NCI-H446 (cell line): Measurements from ENCODE around the gene ELOA.
"Not testable (repeated sequence)": the region's sequence is repeated elsewhere in the genome, so short reads cannot be mapped to it uniquely, and the experiment has no call there.

Experiments
- DNase-seq, 2 experiments: peaks; one replicate each; lab custom pipeline; 2025; lab: John Stamatoyannopoulos, UW

Gene ELOA

DNA sequence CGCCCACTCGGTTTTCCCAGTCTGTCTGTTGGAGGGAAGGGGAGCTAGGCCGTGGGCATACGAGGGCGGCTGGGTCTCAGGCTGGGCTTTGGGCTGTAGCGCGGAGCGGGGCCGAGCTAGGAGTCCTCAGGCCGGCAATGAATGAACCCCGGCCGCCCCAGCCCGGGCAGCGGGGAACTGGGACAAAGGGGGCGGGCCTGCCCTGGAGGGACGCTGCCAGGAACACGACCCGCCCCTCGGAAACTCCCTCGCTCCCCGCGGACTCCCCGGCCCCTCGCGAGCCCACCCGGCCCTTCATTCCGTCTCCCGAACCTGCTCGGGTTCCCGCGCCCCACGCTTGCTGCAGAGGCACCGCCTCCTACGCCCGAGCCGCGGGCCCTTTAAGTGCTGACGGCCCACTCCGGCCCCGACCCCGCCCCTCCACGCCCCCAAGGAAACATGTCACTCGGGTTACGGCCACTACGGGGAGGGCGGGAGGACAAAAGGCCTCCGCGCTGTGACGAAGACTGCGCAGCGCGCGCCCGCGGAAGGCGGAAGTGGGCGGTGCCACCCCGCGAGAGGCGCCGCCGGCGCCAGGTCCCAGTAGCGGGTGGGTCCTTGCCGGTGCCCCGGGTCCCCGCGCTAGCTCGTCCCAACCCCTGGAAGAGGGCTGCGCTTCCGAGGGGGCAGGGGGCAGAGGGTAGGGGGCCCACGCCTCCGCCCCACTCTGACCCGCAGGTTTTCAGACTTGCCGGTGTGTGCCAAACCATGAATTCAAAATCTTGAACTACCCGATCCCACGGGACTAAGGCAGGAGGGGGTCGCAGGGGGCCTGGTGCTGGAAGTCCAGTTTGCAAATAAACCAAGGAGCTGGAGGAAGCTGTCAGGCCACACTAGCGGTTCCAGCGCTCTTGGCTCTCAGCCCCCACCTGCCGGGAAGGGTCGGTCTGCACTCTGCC lies 57.4 kb downstream of the ELOA start, which contains the start of gene GALE:
Gene GALE, minus strand, starts transcription at position 355 of the 938 bp plus-strand sequence. CDS start 1,747 bp downstream, outside the sequence.
- DNase-seq, result peak; percentile 80 to 97

DNA sequence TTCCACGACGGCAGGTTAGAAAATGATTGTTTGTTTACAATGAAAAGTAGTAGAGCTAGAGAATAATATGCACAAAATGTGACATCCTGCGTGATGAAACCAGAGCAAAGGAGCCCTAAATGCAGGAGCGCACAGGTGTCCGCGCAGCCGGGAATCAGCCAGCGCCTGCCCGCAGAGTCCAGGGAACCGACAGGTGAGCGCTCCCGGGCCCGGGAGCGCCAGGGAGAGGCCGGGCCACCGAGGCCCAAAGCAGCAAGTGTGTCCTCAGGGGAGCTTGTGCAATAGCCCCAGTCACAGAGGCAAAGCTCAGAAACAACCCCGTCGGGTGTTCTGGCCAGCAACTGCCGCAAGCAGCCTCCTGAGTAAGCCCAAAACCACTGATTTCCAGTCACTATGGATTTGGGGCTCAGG lies 58.1 kb downstream of the ELOA start:
- DNase-seq, result no peak

DNA sequence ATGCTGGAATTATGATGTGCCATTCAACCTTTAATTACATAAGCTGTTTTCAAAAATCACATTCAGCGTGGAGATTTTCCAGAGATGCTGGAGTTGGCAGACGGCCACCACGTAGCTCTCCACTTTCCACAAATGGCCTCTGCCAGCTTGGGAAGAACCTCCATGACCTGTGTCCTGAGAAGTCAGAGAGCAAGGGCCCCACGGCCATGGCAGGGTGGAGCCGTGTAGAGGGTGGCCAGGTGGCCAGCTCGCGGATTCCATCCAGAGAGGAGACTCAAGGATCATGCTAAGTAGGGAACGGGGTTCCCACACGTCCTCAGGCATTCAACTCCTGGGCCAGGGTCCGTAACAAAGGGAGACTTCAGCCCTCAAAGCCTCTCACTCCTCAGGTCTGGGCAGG lies 58.6 kb downstream of the ELOA start:
- no peak for DNase-seq

DNA sequence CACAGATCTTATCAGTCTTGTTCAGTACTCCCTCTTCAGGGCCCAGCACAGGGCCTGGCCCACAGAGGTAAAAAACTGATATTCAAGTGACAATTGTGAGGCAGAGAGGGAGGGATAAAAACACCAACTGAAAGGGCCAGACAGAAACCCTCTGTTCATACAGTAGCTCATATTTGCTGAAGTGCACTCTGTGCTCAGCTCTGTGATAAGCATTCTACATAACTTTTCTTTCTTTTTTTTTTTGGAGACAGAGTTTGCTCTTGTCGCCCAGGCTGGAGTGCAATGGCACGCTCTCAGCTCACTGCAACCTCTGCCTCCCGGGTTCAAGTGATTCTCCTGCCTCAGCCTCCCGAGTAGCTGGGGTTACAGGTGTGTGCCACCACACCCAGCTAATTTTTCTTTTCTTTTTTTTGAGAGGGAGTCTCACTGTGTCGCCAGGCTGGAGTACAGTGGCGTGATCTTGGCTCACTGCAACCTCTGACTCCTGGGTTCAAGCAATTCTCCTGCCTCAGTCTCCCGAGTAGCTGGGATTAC lies 59.6 kb downstream of the ELOA start:
- not testable (repeated sequence) for DNase-seq

DNA sequence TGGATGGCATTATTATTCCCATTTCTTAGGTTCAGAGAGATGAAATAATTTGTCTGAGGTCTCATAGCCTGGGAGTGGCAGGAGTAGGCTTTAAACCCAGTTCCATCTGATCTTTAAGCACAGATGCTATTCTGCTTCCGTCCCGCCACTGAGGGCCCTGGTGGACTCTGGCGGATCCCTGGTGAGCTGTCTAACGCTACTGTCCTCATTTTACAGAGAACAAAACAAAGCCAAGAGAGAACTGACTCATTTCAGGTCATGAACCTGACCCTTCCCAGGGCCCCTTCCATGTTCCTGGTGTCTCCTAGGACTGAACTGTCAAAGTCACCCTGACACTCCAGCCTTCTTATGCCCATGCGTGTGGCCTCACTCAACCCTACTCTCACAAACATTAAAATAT lies 60.4 kb downstream of the ELOA start:
- no peak for DNase-seq

DNA sequence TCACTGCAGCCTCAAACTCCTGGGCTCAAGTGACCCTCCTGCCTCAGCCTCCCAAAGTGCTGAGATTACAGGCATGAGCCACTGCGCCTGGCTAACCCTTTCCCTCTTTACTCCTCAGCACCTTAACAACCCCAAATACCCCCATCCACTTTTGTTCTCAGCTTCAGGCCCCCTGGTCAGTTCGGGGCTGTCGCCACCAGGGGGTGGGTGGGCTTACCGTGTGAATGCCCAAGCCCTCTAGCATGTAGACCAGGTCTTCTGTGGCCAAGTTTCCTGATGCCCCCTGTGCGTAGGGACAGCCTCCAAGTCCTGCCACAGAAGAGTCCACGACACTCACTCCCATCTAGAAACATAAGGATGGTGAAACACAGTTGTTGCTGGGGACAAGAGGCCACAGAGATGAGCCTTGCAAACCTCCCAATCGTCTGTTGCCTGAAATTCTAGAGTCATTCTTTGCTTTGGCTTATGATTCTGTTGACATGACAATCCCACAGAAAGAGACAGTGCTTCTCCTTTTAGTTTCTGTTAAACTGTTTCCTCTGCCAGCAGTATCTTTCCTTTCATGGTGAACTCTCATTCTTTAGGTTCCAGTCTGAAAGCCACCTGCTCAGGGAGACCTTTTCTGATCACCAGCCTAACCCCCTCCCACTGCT lies 61.0 kb downstream of the ELOA start:
- DNase-seq, result no peak

DNA sequence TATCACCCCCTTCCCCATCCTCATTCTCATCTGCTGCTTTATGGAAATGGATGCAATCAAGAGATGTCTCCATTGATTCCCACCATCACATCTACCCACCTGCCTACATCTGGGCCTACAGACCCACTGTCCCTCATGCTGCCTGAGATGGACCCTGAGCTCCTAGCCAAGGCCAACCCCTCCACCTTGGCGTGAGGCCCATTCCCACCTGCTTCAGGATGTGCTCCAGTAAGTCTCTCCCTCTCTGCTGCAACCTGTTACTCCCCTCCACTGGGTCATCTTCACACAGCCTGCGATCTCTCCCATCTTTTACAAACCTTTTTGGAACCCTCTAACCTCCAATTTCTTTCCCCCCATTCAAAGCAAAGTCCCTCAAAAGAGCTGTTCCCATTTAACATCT lies 61.8 kb downstream of the ELOA start:
- DNase-seq, result no peak

DNA sequence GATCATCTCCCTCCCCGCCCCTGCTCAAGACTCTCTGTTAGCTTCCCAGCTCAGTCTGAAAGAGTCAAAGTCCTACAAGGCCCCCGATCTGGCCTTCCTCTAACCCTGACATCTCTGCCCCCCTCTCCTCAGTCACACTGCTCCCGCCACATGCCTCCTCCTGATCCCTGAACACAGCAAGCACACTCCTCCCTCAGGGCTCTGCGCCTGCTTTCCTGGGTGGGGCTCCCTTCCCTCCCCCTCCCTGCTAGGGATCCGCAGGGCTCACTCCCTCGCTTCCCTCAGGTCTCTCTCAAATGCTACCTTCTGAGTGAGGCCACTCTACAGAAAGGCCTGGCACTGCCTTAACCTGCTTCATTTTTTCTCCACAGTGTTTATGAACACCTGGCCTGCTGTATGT lies 63.0 kb downstream of the ELOA start:
- DNase-seq, result no peak

DNA sequence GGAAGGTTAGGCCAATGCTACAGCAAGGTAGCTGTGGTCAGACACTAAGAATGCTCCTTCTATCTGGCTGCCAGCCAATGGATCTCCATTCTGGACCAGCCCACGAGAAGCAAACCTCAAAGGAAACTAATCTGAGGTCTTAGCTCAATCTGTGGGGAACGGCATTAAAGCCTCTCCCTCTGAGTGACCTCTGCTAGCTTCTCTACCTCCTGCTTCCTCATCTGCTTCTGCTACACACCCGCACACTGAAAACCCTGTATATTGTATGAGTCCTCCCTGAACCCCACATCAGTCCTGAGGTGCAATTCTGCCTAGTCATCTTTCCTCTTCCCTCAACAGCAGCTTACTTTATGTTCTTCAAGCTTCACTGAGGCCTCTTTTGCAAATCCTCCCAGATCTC lies 64.2 kb downstream of the ELOA start:
- DNase-seq, result no peak

DNA sequence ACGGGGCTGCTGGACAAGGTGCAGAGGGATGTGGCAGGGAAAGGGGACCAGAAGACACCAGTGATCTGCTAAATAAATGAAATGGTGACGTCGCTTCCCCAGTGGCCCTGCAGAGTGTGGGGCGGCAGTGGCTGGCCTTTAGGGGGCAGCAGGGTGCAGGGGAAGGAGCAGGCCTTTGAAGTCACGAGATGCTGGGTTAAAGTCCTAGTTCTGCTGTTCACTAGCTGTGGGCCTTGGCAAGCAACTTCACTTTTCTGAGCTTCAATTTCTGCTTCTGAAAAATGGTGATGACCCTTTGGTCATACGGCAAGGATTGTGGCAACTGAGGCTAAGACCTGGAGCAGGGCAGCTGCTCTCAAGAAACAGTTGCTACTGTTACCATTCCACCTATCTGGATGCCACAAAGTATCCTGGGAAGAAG lies 66.5 kb downstream of the ELOA start:
- DNase-seq, result peak; percentile 35 to 70

DNA sequence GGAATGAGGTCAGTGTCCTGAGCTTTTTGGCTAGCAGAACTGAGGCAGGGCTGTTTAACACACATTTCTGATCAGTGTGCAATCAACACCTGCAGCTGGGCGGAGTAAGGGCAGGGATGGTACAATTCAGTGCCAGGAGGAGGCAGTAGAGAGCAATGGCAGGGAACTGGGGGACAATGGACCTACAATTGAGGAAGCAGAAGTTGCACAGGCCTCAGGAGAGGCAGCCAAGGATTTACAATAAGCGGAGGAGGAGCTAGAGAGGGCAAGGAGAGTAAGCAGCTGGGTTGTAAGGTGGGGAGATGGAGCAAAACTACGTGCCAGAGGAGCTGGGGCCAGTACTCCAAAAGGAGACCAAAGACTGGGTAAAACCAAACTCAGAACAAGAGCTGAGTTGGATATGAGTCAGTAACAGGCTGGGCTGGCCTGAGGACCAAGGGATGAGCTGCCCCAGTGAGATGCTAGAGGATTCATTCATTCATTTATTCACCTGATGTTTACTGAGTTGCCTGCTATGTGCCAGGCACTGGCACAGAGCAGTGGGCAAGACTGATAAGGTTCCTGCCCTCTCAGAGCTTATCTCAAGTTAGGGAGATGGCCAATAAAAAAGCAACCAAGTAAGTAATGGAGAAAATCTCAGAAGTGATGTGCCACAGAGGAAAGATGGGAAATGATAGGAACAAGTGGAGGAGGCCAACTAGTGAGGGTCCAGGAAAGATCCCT lies 67.7 kb downstream of the ELOA start:
- DNase-seq, result peak in 1 of 2 experiments; percentile 28
